ENCODE data around the gene SLC24A5.
A peak's percentile ranks its signal among the peaks of the same experiment; 100 is the strongest.

SLC24A5 gene

DNA sequence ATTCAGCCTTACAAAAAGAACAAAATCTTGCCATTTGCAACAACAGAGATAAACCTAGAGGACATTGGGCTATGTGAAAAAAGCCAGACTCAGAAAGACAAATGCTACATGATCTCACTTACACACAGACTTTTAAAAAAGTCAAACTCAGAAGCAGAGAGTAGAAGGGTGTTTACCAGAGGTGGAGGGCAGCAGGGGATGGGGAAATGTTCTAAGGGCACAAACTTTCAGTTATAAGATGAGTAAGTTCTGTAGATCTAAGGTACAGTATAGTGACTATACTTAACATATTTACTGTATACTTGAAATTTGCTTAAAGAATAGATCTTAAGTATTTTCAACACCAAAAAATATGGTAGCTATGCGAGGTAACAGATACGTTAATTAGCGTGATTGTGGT is 54.3 kb downstream of the SLC24A5 start:
- Histone ChIP-seq H3K9ac (ENCODE audit: low read length) (no peak overlapping the region), H3K23ac (ENCODE audit: low read length) (no peak overlapping the region), H4K12ac (ENCODE audit: low read depth, low read length) (no peak overlapping the region), H4K91ac (ENCODE audit: low read depth, low read length) (no peak overlapping the region), H3K4me1 (ENCODE audit: control insufficient read depth in 1 of 2, insufficient read depth in 2 of 2, low read length in 2 of 2) (no peaks in the 10 kb centered on the region), H3K4ac (ENCODE audit: low read depth, low read length) (no peak overlapping the region), H3K79me2 (ENCODE audit: control insufficient read depth, insufficient read depth, low read length, poor library complexity) (peaks cover 2% of the 10 kb centered on the region), H2AK5ac (ENCODE audit: low read length) (no peak overlapping the region), H3K4me2 (ENCODE audit: low read length) (no peak overlapping the region), H2AFZ (ENCODE audit: insufficient read depth, low read length, poor library complexity) (no peak overlapping the region), H2BK5ac (ENCODE audit: low read depth, low read length, poor library complexity) (no peak overlapping the region), H3K36me3 (ENCODE audit: control insufficient read depth in 1 of 2, insufficient read depth in 2 of 2, low read length in 2 of 2) (no peaks in the 10 kb centered on the region), H3K4me3 (ENCODE audit: low read depth, low read length) (no peak overlapping the region), H3K79me1 (ENCODE audit: low read length) (no peaks in the 10 kb centered on the region), H3K27ac (ENCODE audit: low read depth, low read length) (no peak overlapping the region), H2BK12ac (ENCODE audit: low read length) (no peak overlapping the region), H3K14ac (ENCODE audit: low read length) (no peak overlapping the region), H3K27me3 (ENCODE audit: insufficient read depth, low read length) (no peaks in the 10 kb centered on the region), H4K8ac (ENCODE audit: low read depth, low read length) (no peak overlapping the region), H3K9me3 (ENCODE audit: insufficient read depth, low read depth, low read length) (no peaks in the 10 kb centered on the region), H3K18ac (ENCODE audit: low read length) (no peak overlapping the region), H2BK120ac (ENCODE audit: insufficient read depth, low read length, poor library complexity) (no peak overlapping the region)
- DNase-seq, result no peak
- no CpG with 5 or more reads among the region's 3 CpGs for WGBS (ENCODE audit: extremely low coverage, insufficient coverage, insufficient read length)

DNA sequence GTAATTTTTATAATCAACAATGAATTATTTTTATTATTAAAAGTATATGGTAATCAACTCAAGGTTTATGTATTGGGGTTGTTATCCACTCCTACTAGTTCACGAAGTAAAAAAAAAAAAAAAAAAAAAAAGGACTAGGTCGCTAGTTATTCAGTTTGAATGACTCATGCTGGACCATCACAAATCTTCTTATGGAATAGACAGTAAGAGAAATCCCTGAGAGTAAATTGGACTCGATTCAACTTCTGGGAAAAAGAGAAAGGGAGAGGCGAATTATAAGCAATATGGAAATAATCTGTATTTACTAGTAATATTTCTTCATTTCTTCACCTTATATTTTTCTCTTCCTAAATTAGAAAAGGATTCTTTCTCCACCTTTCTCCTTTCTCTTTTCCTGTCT is 55.3 kb downstream of the SLC24A5 start:
- Histone ChIP-seq H2BK5ac (ENCODE audit: low read depth, low read length, poor library complexity) (no peak overlapping the region), H3K4ac (ENCODE audit: low read depth, low read length) (no peak overlapping the region)
- WGBS (ENCODE audit: extremely low coverage, insufficient coverage, insufficient read length), result no CpG with 5 or more reads among the region's 4 CpGs

GRCh38 chr15:48176957-48177356 is 56.2 kb downstream of the SLC24A5 start:
- no peak overlapping the region for H4K91ac ChIP-seq (ENCODE audit: low read depth, low read length)
- H3K9me3 ChIP-seq (ENCODE audit: insufficient read depth, low read depth, low read length), result no peaks in the 10 kb centered on the region
- no peak overlapping the region for H4K8ac ChIP-seq (ENCODE audit: low read depth, low read length)
- H3K4me2 ChIP-seq (ENCODE audit: low read length), result no peak overlapping the region
- peaks cover 2% of the 10 kb centered on the region for H3K79me2 ChIP-seq (ENCODE audit: control insufficient read depth, insufficient read depth, low read length, poor library complexity)
- H3K36me3 ChIP-seq (ENCODE audit: control insufficient read depth in 1 of 2, insufficient read depth in 2 of 2, low read length in 2 of 2), result no peaks in the 10 kb centered on the region
- no peak overlapping the region for H3K14ac ChIP-seq (ENCODE audit: low read length)
- WGBS (ENCODE audit: extremely low coverage, insufficient coverage, insufficient read length), result no CpG with 5 or more reads among the region's 2 CpGs
- H4K12ac ChIP-seq (ENCODE audit: low read depth, low read length), result no peak overlapping the region
- no peak overlapping the region for H3K18ac ChIP-seq (ENCODE audit: low read length)
- no peak overlapping the region for H2BK12ac ChIP-seq (ENCODE audit: low read length)
- no peaks in the 10 kb centered on the region for H3K4me1 ChIP-seq (ENCODE audit: control insufficient read depth in 1 of 2, insufficient read depth in 2 of 2, low read length in 2 of 2)
- H2AK5ac ChIP-seq (ENCODE audit: low read length), result no peak overlapping the region
- no peak overlapping the region for H3K23ac ChIP-seq (ENCODE audit: low read length)
- H3K9ac ChIP-seq (ENCODE audit: low read length), result no peak overlapping the region
- no peaks in the 10 kb centered on the region for H3K79me1 ChIP-seq (ENCODE audit: low read length)
- H2BK5ac ChIP-seq (ENCODE audit: low read depth, low read length, poor library complexity), result no peak overlapping the region
- no peak overlapping the region for H3K4ac ChIP-seq (ENCODE audit: low read depth, low read length)
- H3K4me3 ChIP-seq (ENCODE audit: low read depth, low read length), result no peak overlapping the region
- DNase-seq, result no peak
- no peak overlapping the region for H2AFZ ChIP-seq (ENCODE audit: insufficient read depth, low read length, poor library complexity)
- no peak overlapping the region for H2BK120ac ChIP-seq (ENCODE audit: insufficient read depth, low read length, poor library complexity)
- no peaks in the 10 kb centered on the region for H3K27me3 ChIP-seq (ENCODE audit: insufficient read depth, low read length)
- H3K27ac ChIP-seq (ENCODE audit: low read depth, low read length), result no peak overlapping the region

More for the DNA sequence above, 55.3 kb downstream of the SLC24A5 start:
- no peaks in the 10 kb centered on the region for H3K79me1 ChIP-seq (ENCODE audit: low read length)
- H3K18ac ChIP-seq (ENCODE audit: low read length), result no peak overlapping the region
- no peaks in the 10 kb centered on the region for H3K4me1 ChIP-seq (ENCODE audit: control insufficient read depth in 1 of 2, insufficient read depth in 2 of 2, low read length in 2 of 2)
- no peak overlapping the region for H4K12ac ChIP-seq (ENCODE audit: low read depth, low read length)
- H3K4me3 ChIP-seq (ENCODE audit: low read depth, low read length), result no peak overlapping the region
- H2BK120ac ChIP-seq (ENCODE audit: insufficient read depth, low read length, poor library complexity), result no peak overlapping the region
- no peaks in the 10 kb centered on the region for H3K27me3 ChIP-seq (ENCODE audit: insufficient read depth, low read length)
- no peaks in the 10 kb centered on the region for H3K36me3 ChIP-seq (ENCODE audit: control insufficient read depth in 1 of 2, insufficient read depth in 2 of 2, low read length in 2 of 2)
- no peak overlapping the region for H3K14ac ChIP-seq (ENCODE audit: low read length)
- H3K27ac ChIP-seq (ENCODE audit: low read depth, low read length), result no peak overlapping the region
- H2BK12ac ChIP-seq (ENCODE audit: low read length), result no peak overlapping the region
- H2AFZ ChIP-seq (ENCODE audit: insufficient read depth, low read length, poor library complexity), result no peak overlapping the region
- H3K4me2 ChIP-seq (ENCODE audit: low read length), result no peak overlapping the region
- no peaks in the 10 kb centered on the region for H3K9me3 ChIP-seq (ENCODE audit: insufficient read depth, low read depth, low read length)
- peaks cover 2% of the 10 kb centered on the region for H3K79me2 ChIP-seq (ENCODE audit: control insufficient read depth, insufficient read depth, low read length, poor library complexity)
- no peak overlapping the region for H3K23ac ChIP-seq (ENCODE audit: low read length)
- no peak overlapping the region for H3K9ac ChIP-seq (ENCODE audit: low read length)
- H2AK5ac ChIP-seq (ENCODE audit: low read length), result no peak overlapping the region
- DNase-seq, result no peak
- H4K8ac ChIP-seq (ENCODE audit: low read depth, low read length), result no peak overlapping the region
- no peak overlapping the region for H4K91ac ChIP-seq (ENCODE audit: low read depth, low read length)

GRCh38 chr15:48177383-48177765 is 56.6 kb downstream of the SLC24A5 start:
- Histone ChIP-seq H3K79me1 (ENCODE audit: low read length) (no peaks in the 10 kb centered on the region), H3K4me2 (ENCODE audit: low read length) (peak overlapping the region; percentile 73), H2AK5ac (ENCODE audit: low read length) (no peak overlapping the region), H4K91ac (ENCODE audit: low read depth, low read length) (no peak overlapping the region), H4K12ac (ENCODE audit: low read depth, low read length) (no peak overlapping the region), H3K4ac (ENCODE audit: low read depth, low read length) (no peak overlapping the region), H3K79me2 (ENCODE audit: control insufficient read depth, insufficient read depth, low read length, poor library complexity) (peaks cover 2% of the 10 kb centered on the region), H3K4me3 (ENCODE audit: low read depth, low read length) (peak overlapping the region; percentile 92), H3K9me3 (ENCODE audit: insufficient read depth, low read depth, low read length) (no peaks in the 10 kb centered on the region), H2BK12ac (ENCODE audit: low read length) (no peak overlapping the region), H3K27ac (ENCODE audit: low read depth, low read length) (no peak overlapping the region), H3K4me1 (ENCODE audit: control insufficient read depth in 1 of 2, insufficient read depth in 2 of 2, low read length in 2 of 2) (no peaks in the 10 kb centered on the region), H3K36me3 (ENCODE audit: control insufficient read depth in 1 of 2, insufficient read depth in 2 of 2, low read length in 2 of 2) (no peaks in the 10 kb centered on the region), H2AFZ (ENCODE audit: insufficient read depth, low read length, poor library complexity) (peak overlapping the region; percentile 90), H3K14ac (ENCODE audit: low read length) (no peak overlapping the region), H4K8ac (ENCODE audit: low read depth, low read length) (no peak overlapping the region), H3K23ac (ENCODE audit: low read length) (no peak overlapping the region), H3K27me3 (ENCODE audit: insufficient read depth, low read length) (no peaks in the 10 kb centered on the region), H2BK120ac (ENCODE audit: insufficient read depth, low read length, poor library complexity) (no peak overlapping the region), H3K9ac (ENCODE audit: low read length) (no peak overlapping the region), H2BK5ac (ENCODE audit: low read depth, low read length, poor library complexity) (no peak overlapping the region), H3K18ac (ENCODE audit: low read length) (no peak overlapping the region)
- WGBS (ENCODE audit: extremely low coverage, insufficient coverage, insufficient read length), result no CpG with 5 or more reads among the region's 10 CpGs
- no peak for DNase-seq
